HG03045 (cell line): ENCODE measurements around the gene TMEM178B.

Source experiments
- ATAC-seq: cut with Tn5 transposase; IDR thresholded peaks from one replicate; pipeline ENCODE4 v1.9.1; 2021; ENCODE audit warnings: mild to moderate bottlenecking, moderate library complexity; ENCODE audit not compliant: unreplicated experiment

The TMEM178B gene

GRCh38 chr7:141411133-141411532 is 337.3 kb downstream of the TMEM178B start:
- ATAC-seq, result no peak

- no peak for ATAC-seq
Observed at GRCh38 chr7:141415999-141416398, 342.1 kb downstream of the TMEM178B start.

GRCh38 chr7:141416650-141417270 is 342.9 kb downstream of the TMEM178B start:
- ATAC-seq, result no peak

- ATAC-seq, result no peak
Observed at GRCh38 chr7:141417506-141417905, 343.6 kb downstream of the TMEM178B start.

DNA sequence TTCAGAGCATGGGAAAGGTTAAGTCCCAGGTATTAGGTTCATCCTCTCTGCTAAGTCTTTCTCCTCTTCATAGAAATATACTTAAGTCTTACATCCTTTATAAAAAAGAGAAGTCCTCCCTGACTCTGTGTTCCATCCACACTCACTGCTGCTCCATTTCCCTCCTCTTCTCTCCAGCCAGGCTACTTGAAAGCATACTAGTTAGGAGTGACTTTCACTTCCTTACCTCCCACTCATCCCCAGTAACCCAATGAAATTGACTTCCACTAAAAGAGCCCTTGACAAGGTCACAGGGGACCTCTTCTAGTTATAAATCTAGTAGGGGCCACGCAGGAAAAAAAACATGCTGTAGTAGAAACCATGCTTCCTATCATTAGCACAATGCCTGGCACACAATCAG is 344.2 kb downstream of the TMEM178B start:
- ATAC-seq, result no peak

DNA sequence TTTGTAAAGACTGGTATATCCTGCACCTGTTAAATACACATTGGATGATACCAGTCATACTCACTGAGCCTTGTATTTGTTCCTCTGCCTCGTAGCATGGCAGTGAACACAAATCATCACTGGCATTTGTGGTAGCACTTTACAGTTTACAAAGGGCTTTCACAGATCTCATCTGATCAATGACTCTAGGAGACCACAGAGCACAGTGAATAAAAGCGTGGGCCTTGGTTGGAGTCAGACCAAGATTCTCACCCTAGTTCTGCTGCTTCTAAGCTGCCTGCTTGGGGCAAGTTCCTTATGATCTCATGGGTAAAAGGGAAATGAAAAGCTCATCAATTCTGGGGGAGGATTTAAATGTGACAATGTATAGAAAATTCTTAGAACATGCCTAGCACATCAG is 347.4 kb downstream of the TMEM178B start:
- no peak for ATAC-seq

GRCh38 chr7:141427134-141427533 is 353.3 kb downstream of the TMEM178B start:
- ATAC-seq, result no peak

GRCh38 chr7:141430455-141431139 is 356.7 kb downstream of the TMEM178B start:
- no peak for ATAC-seq

DNA sequence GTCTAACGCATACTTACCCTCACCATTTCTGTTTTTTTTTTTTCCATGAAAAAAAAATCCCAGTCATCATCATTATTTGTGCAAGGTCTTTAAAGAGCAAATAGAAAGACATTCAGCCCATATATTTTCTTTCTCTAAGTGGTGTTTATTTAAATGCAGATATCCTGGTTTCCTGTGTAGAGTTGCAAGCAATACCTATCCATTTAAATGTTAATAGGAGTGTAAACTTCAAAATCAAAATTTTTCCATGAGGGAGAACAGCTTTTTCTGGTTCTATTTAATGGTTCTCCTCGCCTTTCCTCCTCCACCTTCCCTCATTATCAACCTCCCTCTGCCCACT is 357.2 kb downstream of the TMEM178B start:
- no peak for ATAC-seq

GRCh38 chr7:141431711-141432110 is 357.8 kb downstream of the TMEM178B start:
- ATAC-seq, result no peak

- ATAC-seq, result no peak
Observed at GRCh38 chr7:141433698-141434097, 359.8 kb downstream of the TMEM178B start.

DNA sequence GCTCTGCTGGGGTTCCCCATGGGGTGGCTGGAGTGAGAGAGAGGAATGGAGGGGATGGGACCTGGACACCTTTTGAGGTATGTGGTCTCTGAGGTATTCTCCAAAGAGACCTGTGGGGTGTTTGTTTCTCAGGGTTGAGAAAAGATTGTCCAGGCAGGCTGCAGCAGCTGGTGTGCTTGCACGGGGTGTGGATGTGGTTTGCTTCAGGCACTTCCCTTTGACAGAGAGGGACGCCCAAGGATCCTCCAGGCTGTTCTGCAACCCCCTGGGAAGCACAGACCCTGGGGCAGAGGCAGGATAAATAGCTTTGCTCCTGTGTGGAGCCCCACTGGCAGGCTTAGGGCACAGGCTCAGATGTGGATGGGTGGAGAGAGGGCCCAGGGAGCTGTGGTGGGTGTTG is 362.3 kb downstream of the TMEM178B start:
- no peak for ATAC-seq

- ATAC-seq, result no peak
Observed at GRCh38 chr7:141436575-141437075, 362.8 kb downstream of the TMEM178B start.

GRCh38 chr7:141439164-141439563 is 365.3 kb downstream of the TMEM178B start:
- ATAC-seq, result no peak

GRCh38 chr7:141439776-141440175 is 365.9 kb downstream of the TMEM178B start:
- ATAC-seq, result no peak

GRCh38 chr7:141441837-141442627 is 368.2 kb downstream of the TMEM178B start:
- ATAC-seq, result no peak

GRCh38 chr7:141442781-141443180 is 368.9 kb downstream of the TMEM178B start:
- ATAC-seq, result no peak

DNA sequence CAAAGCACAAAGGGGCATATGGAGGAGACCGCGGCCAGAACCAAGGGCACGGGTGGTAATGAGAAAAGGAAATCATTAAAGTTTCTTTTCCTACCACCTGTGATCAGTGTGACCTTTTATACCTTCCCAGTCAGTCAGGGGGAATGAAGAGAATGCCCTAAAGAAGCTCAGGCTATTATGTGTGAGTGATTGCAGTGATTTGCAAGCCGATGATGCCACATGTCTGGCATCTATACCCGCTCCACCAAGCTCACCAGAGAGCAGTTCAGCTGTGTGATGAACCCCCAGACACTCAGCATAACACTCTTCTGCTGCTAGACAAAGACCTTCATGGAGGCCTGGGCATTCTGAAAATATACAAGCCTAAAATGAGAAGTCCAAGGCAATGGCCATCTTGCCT is 371.1 kb downstream of the TMEM178B start:
- ATAC-seq, result no peak

DNA sequence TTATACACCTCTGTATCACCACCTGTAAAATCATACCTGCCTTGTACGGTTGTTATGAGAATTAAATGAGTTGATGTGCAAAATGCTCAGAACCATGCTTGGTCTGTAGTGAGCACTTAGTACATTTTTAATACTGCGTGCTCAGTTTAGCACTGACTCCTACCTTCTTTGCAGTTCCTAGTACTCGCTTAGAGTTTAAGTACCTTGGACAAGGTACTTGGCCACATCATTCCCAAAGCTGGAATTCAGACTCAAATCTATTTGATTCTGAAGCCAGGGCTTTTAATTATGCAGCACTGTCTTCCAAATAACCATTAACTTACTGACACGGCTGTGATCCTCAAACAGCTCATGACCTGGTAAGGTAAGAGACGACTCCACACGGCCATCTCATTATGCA is 377.4 kb downstream of the TMEM178B start:
- no peak for ATAC-seq

- ATAC-seq, result peak; percentile 78
Observed at GRCh38 chr7:141452911-141453310, 379.0 kb downstream of the TMEM178B start.

DNA sequence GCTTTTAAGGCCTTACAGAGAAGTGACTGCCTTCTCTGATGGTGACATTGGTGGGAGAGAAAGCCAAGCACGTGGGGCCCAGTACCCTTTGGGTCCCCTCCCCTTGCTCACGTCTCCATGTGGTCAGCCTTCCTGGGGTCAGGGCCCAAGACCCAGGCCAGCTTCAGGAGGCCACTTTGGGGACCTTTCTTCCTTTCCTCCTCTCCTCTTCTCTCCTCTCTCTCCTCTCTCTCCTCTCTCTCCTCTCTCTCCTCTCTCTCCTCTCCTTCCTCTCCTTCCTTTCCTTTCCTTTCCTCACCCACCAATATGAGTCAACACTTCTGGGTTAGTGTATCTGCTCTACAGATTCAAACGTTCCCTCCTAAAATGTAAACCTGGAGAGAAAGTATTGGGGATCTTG is 380.5 kb downstream of the TMEM178B start:
- ATAC-seq, result no peak

DNA sequence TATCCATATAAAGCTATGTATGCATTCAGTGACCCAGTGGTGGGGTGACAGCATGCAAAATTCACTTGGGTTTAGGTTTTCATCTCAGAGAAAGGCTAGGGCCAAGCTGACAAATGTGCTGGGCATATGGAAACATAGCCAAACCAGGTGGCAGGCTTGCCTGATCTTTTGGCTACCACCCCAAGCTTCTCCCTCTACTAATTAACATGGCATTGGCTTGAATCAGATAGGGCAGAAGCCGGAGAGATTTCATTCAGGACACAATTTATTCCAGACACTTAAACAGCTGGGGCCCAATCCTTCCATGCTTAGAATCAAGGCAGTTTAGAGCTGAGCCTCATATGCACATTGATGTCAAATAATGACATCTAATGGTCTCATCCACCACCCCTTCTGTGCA is 381.9 kb downstream of the TMEM178B start:
- ATAC-seq, result no peak
